HEK293 (cell line): ENCODE data around the gene IQCH.

ENCODE experiments used
- HOXD13 ChIP-seq: sonication (generic); formaldehyde crosslinking; IDR thresholded peaks from 2 replicates; pipeline ENCODE4 v1.8.0; 2022; ENCODE audit warnings: missing genetic modification reagents, borderline replicate concordance
- KLF1 ChIP-seq: fragments of 450-650 bp; formaldehyde crosslinking; IDR thresholded peaks from 2 replicates; pipeline ENCODE4 v1.5.1; 2016; ENCODE audit warnings: missing biosample characterization, missing genetic modification characterization
- KLF10 ChIP-seq: fragments of 450-650 bp; IDR thresholded peaks from 2 replicates; pipeline ENCODE4 v1.5.1; 2018; ENCODE audit warnings: missing biosample characterization, mild to moderate bottlenecking, missing genetic modification characterization
- KLF9 ChIP-seq: fragments of 450-650 bp; formaldehyde crosslinking; IDR thresholded peaks from 2 replicates; pipeline ENCODE4 v1.5.1; 2016; ENCODE audit warnings: missing biosample characterization, missing genetic modification characterization, low read depth
- OSR2 ChIP-seq: fragments of 450-650 bp; formaldehyde crosslinking; IDR thresholded peaks from 2 replicates; pipeline ENCODE4 v1.5.1; 2016; ENCODE audit warnings: missing biosample characterization, missing genetic modification characterization
- RBAK ChIP-seq: fragments of 450-650 bp; formaldehyde crosslinking; IDR thresholded peaks from 2 replicates; pipeline ENCODE4 v1.5.1; 2016; ENCODE audit warnings: missing biosample characterization, missing genetic modification characterization
- SCRT1 ChIP-seq: fragments of 450-650 bp; formaldehyde crosslinking; IDR thresholded peaks from 2 replicates; pipeline ENCODE4 v1.5.1; 2016; ENCODE audit warnings: missing biosample characterization, missing genetic modification characterization, borderline replicate concordance
- SCRT2 ChIP-seq: fragments of 450-650 bp; formaldehyde crosslinking; IDR thresholded peaks from 2 replicates; pipeline ENCODE4 v1.5.1; 2016; ENCODE audit warnings: missing biosample characterization, missing genetic modification characterization
- SP2 ChIP-seq: fragments of 450-650 bp; formaldehyde crosslinking; IDR thresholded peaks from 2 replicates; pipeline ENCODE4 v1.5.1; 2016; ENCODE audit warnings: missing biosample characterization, missing genetic modification characterization
- ZBTB1 ChIP-seq: fragments of 450-650 bp; formaldehyde crosslinking; IDR thresholded peaks from 2 replicates; pipeline ENCODE4 v1.5.1; 2016; ENCODE audit warnings: missing biosample characterization, missing genetic modification characterization
- ZBTB7A ChIP-seq: fragments of 450-650 bp; formaldehyde crosslinking; IDR thresholded peaks from 2 replicates; pipeline ENCODE4 v1.5.1; 2016; ENCODE audit warnings: low read depth, missing biosample characterization, missing genetic modification characterization
- ZNF112 ChIP-seq: fragments of 450-650 bp; formaldehyde crosslinking; IDR thresholded peaks from 2 replicates; pipeline ENCODE4 v1.5.0; 2017; ENCODE audit warnings: missing biosample characterization, missing genetic modification characterization
- ZNF16 ChIP-seq: fragments of 450-650 bp; formaldehyde crosslinking; IDR thresholded peaks from 2 replicates; pipeline ENCODE4 v1.5.1; 2016; ENCODE audit warnings: low read depth, missing biosample characterization, missing genetic modification characterization
- ZNF341 ChIP-seq: fragments of 450-650 bp; formaldehyde crosslinking; IDR thresholded peaks from 2 replicates; pipeline ENCODE4; 2016; ENCODE audit warnings: low read depth, missing biosample characterization, missing genetic modification characterization
- ZNF354C ChIP-seq: fragments of 450-650 bp; formaldehyde crosslinking; IDR thresholded peaks from 2 replicates; pipeline ENCODE4 v1.5.1; 2016; ENCODE audit warnings: missing biosample characterization, missing genetic modification characterization, low read depth, borderline replicate concordance
- ZNF423 ChIP-seq: fragments of 450-650 bp; formaldehyde crosslinking; IDR thresholded peaks from 2 replicates; pipeline ENCODE4 v1.5.1; 2016; ENCODE audit warnings: missing biosample characterization, missing genetic modification characterization
- ZNF426 ChIP-seq: fragments of 450-650 bp; formaldehyde crosslinking; IDR thresholded peaks from 2 replicates; pipeline ENCODE4 v1.5.1; 2017; ENCODE audit warnings: missing biosample characterization, missing genetic modification characterization, mild to moderate bottlenecking, inconsistent platforms, moderate library complexity
- ZNF544 ChIP-seq: fragments of 450-650 bp; formaldehyde crosslinking; IDR thresholded peaks from 2 replicates; pipeline ENCODE4 v1.5.0; 2017; ENCODE audit warnings: missing biosample characterization, missing genetic modification characterization
- ZNF558 ChIP-seq: fragments of 450-650 bp; formaldehyde crosslinking; IDR thresholded peaks from 2 replicates; pipeline ENCODE4 v1.5.1; 2016; ENCODE audit warnings: missing biosample characterization, missing genetic modification characterization
- ZNF560 ChIP-seq: fragments of 450-650 bp; formaldehyde crosslinking; IDR thresholded peaks from 2 replicates; pipeline ENCODE4 v1.5.1; 2017; ENCODE audit warnings: missing biosample characterization, missing genetic modification characterization, borderline replicate concordance
- ZNF623 ChIP-seq: fragments of 450-650 bp; formaldehyde crosslinking; IDR thresholded peaks from 2 replicates; pipeline ENCODE4 v1.5.1; 2016; ENCODE audit warnings: missing biosample characterization, missing genetic modification characterization
- ZNF629 ChIP-seq: fragments of 450-650 bp; formaldehyde crosslinking; IDR thresholded peaks from 2 replicates; pipeline ENCODE4 v1.5.1; 2017; ENCODE audit warnings: missing biosample characterization, missing genetic modification characterization
- ZNF660 ChIP-seq: fragments of 450-650 bp; IDR thresholded peaks from 2 replicates; pipeline ENCODE4 v1.5.1; 2018; ENCODE audit warnings: missing biosample characterization, mild to moderate bottlenecking, missing genetic modification characterization
- ZNF677 ChIP-seq: fragments of 450-650 bp; IDR thresholded peaks from 2 replicates; pipeline ENCODE4 v1.5.0; 2018; ENCODE audit warnings: missing biosample characterization, mild to moderate bottlenecking, missing genetic modification characterization, moderate library complexity
- ZNF768 ChIP-seq: fragments of 450-650 bp; formaldehyde crosslinking; IDR thresholded peaks from 2 replicates; pipeline ENCODE4 v1.5.1; 2018; ENCODE audit warnings: missing biosample characterization, mild to moderate bottlenecking, missing genetic modification characterization
- ZNF785 ChIP-seq: fragments of 450-650 bp; formaldehyde crosslinking; IDR thresholded peaks from 2 replicates; pipeline ENCODE4 v1.5.1; 2016; ENCODE audit warnings: missing biosample characterization, missing genetic modification characterization
- ZNF792 ChIP-seq: fragments of 450-650 bp; formaldehyde crosslinking; IDR thresholded peaks from 2 replicates; pipeline ENCODE4 v1.5.1; 2016; ENCODE audit warnings: missing biosample characterization, missing genetic modification characterization
- ZNF830 ChIP-seq: fragments of 450-650 bp; IDR thresholded peaks from 2 replicates; pipeline ENCODE4 v1.5.0; 2018; ENCODE audit warnings: missing biosample characterization, missing genetic modification characterization, low read depth, mild to moderate bottlenecking, moderate library complexity
- ZNF843 ChIP-seq: fragments of 450-650 bp; formaldehyde crosslinking; IDR thresholded peaks from 2 replicates; pipeline ENCODE4 v1.5.1; 2016; ENCODE audit warnings: missing biosample characterization, missing genetic modification characterization
- TF ChIP-seq, protein P1 (sequence below): fragments of 450-650 bp; formaldehyde crosslinking; IDR thresholded peaks from 2 replicates; pipeline ENCODE4 v1.5.1; 2017; ENCODE audit warnings: missing biosample characterization, missing genetic modification characterization
- TF ChIP-seq, protein P2 (sequence below): fragments of 450-650 bp; formaldehyde crosslinking; IDR thresholded peaks from 2 replicates; pipeline ENCODE4 v1.5.1; 2016; ENCODE audit warnings: missing biosample characterization, missing genetic modification characterization, low read depth
- TF ChIP-seq, protein P3 (sequence below): fragments of 450-650 bp; formaldehyde crosslinking; IDR thresholded peaks from 2 replicates; pipeline ENCODE4 v1.5.1; 2017; ENCODE audit warnings: missing biosample characterization, missing genetic modification characterization
- TF ChIP-seq, protein P4 (sequence below): fragments of 450-650 bp; formaldehyde crosslinking; IDR thresholded peaks from 2 replicates; pipeline ENCODE4 v1.5.1; 2016; ENCODE audit warnings: missing biosample characterization, missing genetic modification characterization
- TF ChIP-seq, protein P5 (sequence below): fragments of 450-650 bp; formaldehyde crosslinking; IDR thresholded peaks from 2 replicates; pipeline ENCODE4 v1.5.1; 2017; ENCODE audit warnings: missing biosample characterization, missing genetic modification characterization

Gene IQCH

DNA sequence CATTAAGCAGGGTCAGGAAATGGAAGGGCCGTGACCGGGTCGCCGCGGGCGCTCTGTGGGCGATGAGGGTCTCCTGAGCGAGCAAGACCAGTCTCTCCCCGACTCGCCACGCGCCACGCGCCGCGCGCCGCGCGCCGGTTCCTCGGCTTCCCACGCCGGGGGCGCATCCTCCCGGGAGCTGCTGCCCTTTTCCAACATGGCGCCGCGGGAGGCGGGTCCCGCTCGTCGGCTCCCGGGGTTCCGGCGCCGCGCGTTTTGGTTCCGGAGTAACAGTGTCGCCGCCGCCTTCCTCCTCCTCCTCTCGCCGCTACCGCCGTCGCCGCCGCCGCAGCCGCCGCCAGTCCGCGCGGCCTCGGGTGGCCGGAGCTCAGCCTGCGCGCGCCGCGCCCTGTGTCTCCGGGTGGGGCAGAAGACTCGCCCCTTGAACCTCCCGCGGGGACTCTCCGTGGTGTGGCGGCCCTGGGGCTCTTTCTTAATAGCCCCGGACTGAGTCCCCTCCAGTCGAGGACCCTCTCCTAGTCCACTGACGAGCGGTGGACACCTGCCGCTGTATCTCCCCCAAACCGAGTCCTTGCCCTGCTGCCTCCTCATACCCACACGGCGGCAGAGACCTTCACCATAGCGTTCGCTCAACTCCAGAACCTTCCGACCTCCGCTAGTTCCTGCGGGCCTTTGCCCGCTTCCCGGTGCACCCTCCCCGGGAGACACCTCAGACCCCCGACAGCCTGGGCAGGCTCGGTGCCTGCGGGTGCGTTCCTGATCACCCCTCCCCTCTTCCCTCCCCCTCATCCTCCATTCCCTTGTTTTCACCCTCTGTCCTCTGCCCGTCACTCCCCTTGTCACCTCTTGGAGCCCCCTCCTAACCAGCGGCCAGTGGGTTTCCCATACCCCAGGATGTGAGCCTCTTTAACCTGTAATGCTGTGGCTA lies 288.1 kb downstream of the IQCH start, which contains the start of gene MAP2K5 (continued):
- TF ChIP-seq KLF9 (tag by site-specific recombination) (peak; percentile 41; the same call in 1 of the 2 replicates), ZNF560 (no peak), ZNF830 (tag by site-specific recombination) (no peak), KLF10 (peak; percentile 47), KLF1 (tag by site-specific recombination) (peak; percentile 40; the same call in 1 of the 2 replicates), HOXD13 (no peak), OSR2 (tag by site-specific recombination) (peak; percentile 41; the same call in 1 of the 2 replicates), ZNF660 (tag by site-specific recombination) (peak; percentile 77), ZNF112 (tag by site-specific recombination) (no peak), ZNF16 (tag by site-specific recombination) (no peak), ZNF623 (no peak), ZNF792 (no peak), ZNF677 (tag by site-specific recombination) (0 out of 2 replicates have a peak, but pooled peaks have one; percentile 12), ZNF843 (no peak), SCRT1 (tag by site-specific recombination) (no peak), ZNF423 (0 out of 2 replicates have a peak, but pooled peaks have one; percentile 52), ZBTB7A (peak; percentile 76; the same call in 1 of the 2 replicates), ZNF341 (tag by site-specific recombination) (no peak; the same call in none of the 2 replicates), ZNF354C (tag by site-specific recombination) (no peak), ZNF629 (0 out of 2 replicates have a peak, but pooled peaks have one; percentile 7), ZNF558 (tag by site-specific recombination) (no peak), ZNF785 (0 out of 2 replicates have a peak, but pooled peaks have one; percentile 15), RBAK (tag by site-specific recombination) (no peak), ZBTB1 (tag by site-specific recombination) (no peak), ZNF544 (tag by site-specific recombination) (no peak), ZNF426 (tag by site-specific recombination) (no peak), SP2 (tag by site-specific recombination) (peak; percentile 72), ZNF768 (tag by site-specific recombination) (no peak), SCRT2 (tag by site-specific recombination) (no peak)
- TF ChIP-seq, protein P1, sequence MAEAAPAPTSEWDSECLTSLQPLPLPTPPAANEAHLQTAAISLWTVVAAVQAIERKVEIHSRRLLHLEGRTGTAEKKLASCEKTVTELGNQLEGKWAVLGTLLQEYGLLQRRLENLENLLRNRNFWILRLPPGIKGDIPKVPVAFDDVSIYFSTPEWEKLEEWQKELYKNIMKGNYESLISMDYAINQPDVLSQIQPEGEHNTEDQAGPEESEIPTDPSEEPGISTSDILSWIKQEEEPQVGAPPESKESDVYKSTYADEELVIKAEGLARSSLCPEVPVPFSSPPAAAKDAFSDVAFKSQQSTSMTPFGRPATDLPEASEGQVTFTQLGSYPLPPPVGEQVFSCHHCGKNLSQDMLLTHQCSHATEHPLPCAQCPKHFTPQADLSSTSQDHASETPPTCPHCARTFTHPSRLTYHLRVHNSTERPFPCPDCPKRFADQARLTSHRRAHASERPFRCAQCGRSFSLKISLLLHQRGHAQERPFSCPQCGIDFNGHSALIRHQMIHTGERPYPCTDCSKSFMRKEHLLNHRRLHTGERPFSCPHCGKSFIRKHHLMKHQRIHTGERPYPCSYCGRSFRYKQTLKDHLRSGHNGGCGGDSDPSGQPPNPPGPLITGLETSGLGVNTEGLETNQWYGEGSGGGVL (tag by site-specific recombination): peak; percentile 77
- TF ChIP-seq, protein P2, sequence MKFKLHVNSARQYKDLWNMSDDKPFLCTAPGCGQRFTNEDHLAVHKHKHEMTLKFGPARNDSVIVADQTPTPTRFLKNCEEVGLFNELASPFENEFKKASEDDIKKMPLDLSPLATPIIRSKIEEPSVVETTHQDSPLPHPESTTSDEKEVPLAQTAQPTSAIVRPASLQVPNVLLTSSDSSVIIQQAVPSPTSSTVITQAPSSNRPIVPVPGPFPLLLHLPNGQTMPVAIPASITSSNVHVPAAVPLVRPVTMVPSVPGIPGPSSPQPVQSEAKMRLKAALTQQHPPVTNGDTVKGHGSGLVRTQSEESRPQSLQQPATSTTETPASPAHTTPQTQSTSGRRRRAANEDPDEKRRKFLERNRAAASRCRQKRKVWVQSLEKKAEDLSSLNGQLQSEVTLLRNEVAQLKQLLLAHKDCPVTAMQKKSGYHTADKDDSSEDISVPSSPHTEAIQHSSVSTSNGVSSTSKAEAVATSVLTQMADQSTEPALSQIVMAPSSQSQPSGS (tag by site-specific recombination): no peak
- TF ChIP-seq, protein P3, sequence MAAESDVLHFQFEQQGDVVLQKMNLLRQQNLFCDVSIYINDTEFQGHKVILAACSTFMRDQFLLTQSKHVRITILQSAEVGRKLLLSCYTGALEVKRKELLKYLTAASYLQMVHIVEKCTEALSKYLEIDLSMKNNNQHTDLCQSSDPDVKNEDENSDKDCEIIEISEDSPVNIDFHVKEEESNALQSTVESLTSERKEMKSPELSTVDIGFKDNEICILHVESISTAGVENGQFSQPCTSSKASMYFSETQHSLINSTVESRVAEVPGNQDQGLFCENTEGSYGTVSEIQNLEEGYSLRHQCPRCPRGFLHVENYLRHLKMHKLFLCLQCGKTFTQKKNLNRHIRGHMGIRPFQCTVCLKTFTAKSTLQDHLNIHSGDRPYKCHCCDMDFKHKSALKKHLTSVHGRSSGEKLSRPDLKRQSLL (tag by site-specific recombination): no peak
- TF ChIP-seq, protein P4, sequence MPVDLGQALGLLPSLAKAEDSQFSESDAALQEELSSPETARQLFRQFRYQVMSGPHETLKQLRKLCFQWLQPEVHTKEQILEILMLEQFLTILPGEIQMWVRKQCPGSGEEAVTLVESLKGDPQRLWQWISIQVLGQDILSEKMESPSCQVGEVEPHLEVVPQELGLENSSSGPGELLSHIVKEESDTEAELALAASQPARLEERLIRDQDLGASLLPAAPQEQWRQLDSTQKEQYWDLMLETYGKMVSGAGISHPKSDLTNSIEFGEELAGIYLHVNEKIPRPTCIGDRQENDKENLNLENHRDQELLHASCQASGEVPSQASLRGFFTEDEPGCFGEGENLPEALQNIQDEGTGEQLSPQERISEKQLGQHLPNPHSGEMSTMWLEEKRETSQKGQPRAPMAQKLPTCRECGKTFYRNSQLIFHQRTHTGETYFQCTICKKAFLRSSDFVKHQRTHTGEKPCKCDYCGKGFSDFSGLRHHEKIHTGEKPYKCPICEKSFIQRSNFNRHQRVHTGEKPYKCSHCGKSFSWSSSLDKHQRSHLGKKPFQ (tag by site-specific recombination): no peak; the same call in 1 of the 2 replicates
- TF ChIP-seq, protein P5, sequence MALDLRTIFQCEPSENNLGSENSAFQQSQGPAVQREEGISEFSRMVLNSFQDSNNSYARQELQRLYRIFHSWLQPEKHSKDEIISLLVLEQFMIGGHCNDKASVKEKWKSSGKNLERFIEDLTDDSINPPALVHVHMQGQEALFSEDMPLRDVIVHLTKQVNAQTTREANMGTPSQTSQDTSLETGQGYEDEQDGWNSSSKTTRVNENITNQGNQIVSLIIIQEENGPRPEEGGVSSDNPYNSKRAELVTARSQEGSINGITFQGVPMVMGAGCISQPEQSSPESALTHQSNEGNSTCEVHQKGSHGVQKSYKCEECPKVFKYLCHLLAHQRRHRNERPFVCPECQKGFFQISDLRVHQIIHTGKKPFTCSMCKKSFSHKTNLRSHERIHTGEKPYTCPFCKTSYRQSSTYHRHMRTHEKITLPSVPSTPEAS (tag by site-specific recombination): no peak
